WTC11 (cell line): ENCODE results near the gene COL16A1. TPM values are rescaled to one million over a fixed set of nuclear protein-coding genes. Genes with fewer than 3 reads are reported as not detected.

Experiments used
- ATAC-seq: fragments of 200-7000 bp; cut with Tn5 transposase; 2 replicates; pipeline ENCODE4 v1.10.0; 2021; ENCODE audit warnings: mild to moderate bottlenecking, moderate library complexity
- CTCF ChIA-PET: fragments of 300-600 bp; sonication (Branson Sonifier 250); formaldehyde crosslinking; loops from one replicate; lab custom pipeline; 2021; ENCODE audit warnings: antibody characterized with exemption; lab: Charles Lee
- POLR2A ChIA-PET: fragments of 350-600 bp; sonication (Branson Sonifier 250); formaldehyde crosslinking; loops from one replicate; lab custom pipeline; 2021; ENCODE audit warnings: antibody characterized with exemption; lab: Charles Lee
- DNase-seq: peaks from one replicate; pipeline ENCODE4 v3.0.0; 2021; ENCODE audit warnings: low spot score
- H3K27ac Mint-ChIP-seq: 2 replicates; pipeline ENCODE4 v1.8.0; 2021; ENCODE audit warnings: mixed read lengths
- H3K27me3 Mint-ChIP-seq: 2 replicates; pipeline ENCODE4 v1.8.0; 2021; ENCODE audit warnings: low read depth, mild to moderate bottlenecking, moderate library complexity, mixed read lengths
- H3K36me3 Mint-ChIP-seq: 2 replicates; pipeline ENCODE4 v1.8.0; 2021; ENCODE audit warnings: mixed read lengths
- H3K4me1 Mint-ChIP-seq: 2 replicates; pipeline ENCODE4 v1.8.0; 2022; ENCODE audit warnings: mixed read lengths
- H3K4me3 Mint-ChIP-seq: 2 replicates; pipeline ENCODE4 v1.8.0; 2021; ENCODE audit warnings: mild to moderate bottlenecking, moderate library complexity, mixed read lengths
- H3K9me3 Mint-ChIP-seq: 2 replicates; pipeline ENCODE4 v1.8.0; 2021; ENCODE audit warnings: mixed read lengths
- CDX4 ChIP-seq: fragments of 250-450 bp; sonication (Bioruptor Pico); IDR thresholded peaks from 2 replicates; pipeline ENCODE4 v1.9.0; 2021; ENCODE audit warnings: moderate library complexity, mild to moderate bottlenecking, inconsistent platforms, borderline replicate concordance
- JUN ChIP-seq: sonication (generic); formaldehyde crosslinking; IDR thresholded peaks from 2 replicates; pipeline ENCODE4 v1.8.0; 2023; ENCODE audit warnings: mild to moderate bottlenecking, missing genetic modification reagents
- NFATC4 ChIP-seq: fragments of 250-450 bp; sonication (Bioruptor Pico); IDR thresholded peaks from 2 replicates; pipeline ENCODE4 v1.9.0; 2021; ENCODE audit warnings: mild to moderate bottlenecking
- PRRX2 ChIP-seq: fragments of 250-450 bp; sonication (Bioruptor Pico); IDR thresholded peaks from 2 replicates; pipeline ENCODE4 v1.8.0; 2021; ENCODE audit warnings: mild to moderate bottlenecking
- TEAD4 ChIP-seq: sonication (generic); formaldehyde crosslinking; IDR thresholded peaks from 2 replicates; pipeline ENCODE4 v1.8.0; 2022; ENCODE audit warnings: mild to moderate bottlenecking, missing genetic modification reagents
- ZNF671 ChIP-seq: fragments of 250-450 bp; sonication (Bioruptor Pico); IDR thresholded peaks from 2 replicates; pipeline ENCODE4 v1.8.0; 2021; ENCODE audit warnings: mild to moderate bottlenecking
- ZSCAN18 ChIP-seq: fragments of 250-450 bp; sonication (Bioruptor Pico); IDR thresholded peaks from 2 replicates; pipeline ENCODE4 v2.1.2; 2022; ENCODE audit warnings: mild to moderate bottlenecking, moderate library complexity
- total RNA-seq: library from RNA; stranded (reverse); gene quantifications from 3 replicates; pipeline ENCODE4 v1.2.3, GENCODE V29; 2021
- TF ChIP-seq, protein P1 (sequence below): fragments of 250-450 bp; sonication (Bioruptor Pico); IDR thresholded peaks from 2 replicates; pipeline ENCODE4 v1.8.0; 2021; ENCODE audit warnings: mild to moderate bottlenecking
- TF ChIP-seq, protein P2 (sequence below): sonication (generic); formaldehyde crosslinking; IDR thresholded peaks from 2 replicates; pipeline ENCODE4 v1.8.1; 2023; ENCODE audit warnings: mild to moderate bottlenecking, missing genetic modification reagents, borderline replicate concordance
- TF ChIP-seq, protein P3 (sequence below): fragments of 250-450 bp; sonication (Bioruptor Pico); IDR thresholded peaks from 2 replicates; pipeline ENCODE4 v1.9.0; 2021; ENCODE audit warnings: mild to moderate bottlenecking

Gene COL16A1
- total RNA-seq, 1 experiment from 2014 or later: 8.8 TPM

DNA sequence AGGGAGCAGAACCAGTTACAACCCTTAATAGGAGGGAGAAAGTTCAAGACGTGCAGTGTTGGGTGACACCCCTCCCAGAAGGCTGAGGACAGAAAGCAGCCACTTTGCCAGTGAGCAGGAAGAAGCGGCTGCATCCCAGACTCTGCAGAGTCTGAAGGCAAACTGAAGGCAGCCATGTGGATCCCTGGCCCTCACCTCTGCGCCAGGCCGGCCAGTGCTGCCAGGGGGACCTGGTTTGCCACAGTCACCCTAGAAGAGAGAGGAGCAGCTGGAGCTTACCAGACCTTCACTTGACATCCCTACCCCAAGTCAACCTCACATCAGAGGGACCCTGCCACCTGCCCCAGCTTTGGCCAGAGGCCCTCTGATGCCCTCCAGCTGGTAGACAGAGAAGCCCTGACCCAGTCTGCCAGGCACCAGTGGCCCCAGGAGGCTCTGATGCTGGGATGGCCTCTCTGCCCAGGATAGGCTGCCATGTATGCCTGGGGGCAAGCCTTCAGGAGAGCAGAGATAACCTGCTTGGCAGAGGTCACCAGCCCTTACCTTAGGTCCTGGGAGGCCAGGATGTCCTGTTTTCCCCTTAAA lies 42.9 kb downstream of the COL16A1 start (continued):
- TF ChIP-seq, protein P1, sequence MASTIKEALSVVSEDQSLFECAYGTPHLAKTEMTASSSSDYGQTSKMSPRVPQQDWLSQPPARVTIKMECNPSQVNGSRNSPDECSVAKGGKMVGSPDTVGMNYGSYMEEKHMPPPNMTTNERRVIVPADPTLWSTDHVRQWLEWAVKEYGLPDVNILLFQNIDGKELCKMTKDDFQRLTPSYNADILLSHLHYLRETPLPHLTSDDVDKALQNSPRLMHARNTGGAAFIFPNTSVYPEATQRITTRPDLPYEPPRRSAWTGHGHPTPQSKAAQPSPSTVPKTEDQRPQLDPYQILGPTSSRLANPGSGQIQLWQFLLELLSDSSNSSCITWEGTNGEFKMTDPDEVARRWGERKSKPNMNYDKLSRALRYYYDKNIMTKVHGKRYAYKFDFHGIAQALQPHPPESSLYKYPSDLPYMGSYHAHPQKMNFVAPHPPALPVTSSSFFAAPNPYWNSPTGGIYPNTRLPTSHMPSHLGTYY (CRISPR knock-in tag): no peak

DNA sequence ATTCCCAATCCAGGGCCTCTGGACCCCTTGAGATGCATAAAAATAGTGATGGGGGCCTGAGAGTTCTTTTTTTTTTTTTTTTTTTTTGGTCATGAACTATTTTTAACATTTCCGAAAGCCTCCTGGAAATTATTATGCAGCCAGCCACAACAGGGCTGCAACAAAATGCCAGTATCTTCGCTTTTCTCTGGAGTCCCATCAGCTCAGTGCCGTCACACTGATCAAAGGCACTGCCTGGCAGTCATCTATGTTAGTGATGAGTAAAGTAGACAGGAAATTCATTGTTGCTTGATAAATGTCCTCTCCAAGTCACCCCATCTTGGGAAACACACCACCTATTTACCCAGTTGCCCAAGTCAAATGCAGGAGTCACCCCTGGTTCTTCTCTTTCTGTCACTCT lies 43.9 kb downstream of the COL16A1 start:
- Mint-ChIP-seq H3K27ac (no peak overlapping the region), H3K27me3 (no peaks in the 10 kb centered on the region), H3K4me3 (no peak overlapping the region), H3K4me1 (no peaks in the 10 kb centered on the region; the same call in 1 of the 2 replicates), H3K36me3 (no peaks in the 10 kb centered on the region), H3K9me3 (no peaks in the 10 kb centered on the region)
- no peak for TF ChIP-seq NFATC4 (CRISPR knock-in tag)
- TF ChIP-seq PRRX2 (CRISPR knock-in tag): no peak
- TF ChIP-seq CDX4 (CRISPR knock-in tag): no peak
- TF ChIP-seq JUN: no peak
- DNase-seq: no peak
- ATAC-seq: no peak
- ChIA-PET POLR2A (interaction anchor here (0.7 kb wide), 1 partner anchor 86 kb away, joined by 3 read pairs; no protein-coding TSS in a partner anchor), CTCF (interaction anchor here (0.7 to 1.9 kb wide), 3 partner anchors 24 to 86 kb away, joined by 4 to 7 read pairs (median 4); no protein-coding TSS in a partner anchor)

DNA sequence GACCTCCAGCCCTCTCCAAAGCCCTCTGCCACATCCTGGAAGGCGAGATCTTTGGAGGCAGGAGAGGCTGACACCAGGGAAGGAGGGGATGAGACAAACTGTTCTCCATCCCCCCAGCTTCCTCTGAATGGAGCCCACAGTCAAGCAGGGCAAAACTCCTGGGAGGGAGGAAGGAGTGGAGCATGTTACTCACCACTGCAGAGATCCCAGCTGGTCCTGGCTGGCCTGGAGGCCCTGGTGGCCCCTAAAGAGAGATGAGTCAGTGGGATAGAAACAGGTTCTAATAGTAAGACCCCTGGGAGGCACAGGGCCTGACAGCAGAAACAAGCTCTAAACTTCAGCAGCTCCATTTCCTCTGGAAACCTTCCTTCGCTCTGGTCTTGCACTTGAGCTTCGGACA lies 45.1 kb downstream of the COL16A1 start:
- no peak overlapping the region for H3K4me3 Mint-ChIP-seq
- no peak overlapping the region for H3K27ac Mint-ChIP-seq
- ATAC-seq (no peak), DNase-seq (no peak)
- no peaks in the 10 kb centered on the region for H3K9me3 Mint-ChIP-seq
- POLR2A ChIA-PET: no interaction called here
- CTCF ChIA-PET: interaction anchor here (1.3 to 1.9 kb wide), 2 partner anchors 57 to 87 kb away, joined by 4 to 7 read pairs; no protein-coding TSS in a partner anchor
- H3K4me1 Mint-ChIP-seq: no peaks in the 10 kb centered on the region; the same call in 1 of the 2 replicates
- TF ChIP-seq ZSCAN18 (CRISPR knock-in tag) (no peak), TEAD4 (CRISPR knock-in tag) (no peak), ZNF671 (CRISPR knock-in tag) (no peak)
- TF ChIP-seq, protein P2, sequence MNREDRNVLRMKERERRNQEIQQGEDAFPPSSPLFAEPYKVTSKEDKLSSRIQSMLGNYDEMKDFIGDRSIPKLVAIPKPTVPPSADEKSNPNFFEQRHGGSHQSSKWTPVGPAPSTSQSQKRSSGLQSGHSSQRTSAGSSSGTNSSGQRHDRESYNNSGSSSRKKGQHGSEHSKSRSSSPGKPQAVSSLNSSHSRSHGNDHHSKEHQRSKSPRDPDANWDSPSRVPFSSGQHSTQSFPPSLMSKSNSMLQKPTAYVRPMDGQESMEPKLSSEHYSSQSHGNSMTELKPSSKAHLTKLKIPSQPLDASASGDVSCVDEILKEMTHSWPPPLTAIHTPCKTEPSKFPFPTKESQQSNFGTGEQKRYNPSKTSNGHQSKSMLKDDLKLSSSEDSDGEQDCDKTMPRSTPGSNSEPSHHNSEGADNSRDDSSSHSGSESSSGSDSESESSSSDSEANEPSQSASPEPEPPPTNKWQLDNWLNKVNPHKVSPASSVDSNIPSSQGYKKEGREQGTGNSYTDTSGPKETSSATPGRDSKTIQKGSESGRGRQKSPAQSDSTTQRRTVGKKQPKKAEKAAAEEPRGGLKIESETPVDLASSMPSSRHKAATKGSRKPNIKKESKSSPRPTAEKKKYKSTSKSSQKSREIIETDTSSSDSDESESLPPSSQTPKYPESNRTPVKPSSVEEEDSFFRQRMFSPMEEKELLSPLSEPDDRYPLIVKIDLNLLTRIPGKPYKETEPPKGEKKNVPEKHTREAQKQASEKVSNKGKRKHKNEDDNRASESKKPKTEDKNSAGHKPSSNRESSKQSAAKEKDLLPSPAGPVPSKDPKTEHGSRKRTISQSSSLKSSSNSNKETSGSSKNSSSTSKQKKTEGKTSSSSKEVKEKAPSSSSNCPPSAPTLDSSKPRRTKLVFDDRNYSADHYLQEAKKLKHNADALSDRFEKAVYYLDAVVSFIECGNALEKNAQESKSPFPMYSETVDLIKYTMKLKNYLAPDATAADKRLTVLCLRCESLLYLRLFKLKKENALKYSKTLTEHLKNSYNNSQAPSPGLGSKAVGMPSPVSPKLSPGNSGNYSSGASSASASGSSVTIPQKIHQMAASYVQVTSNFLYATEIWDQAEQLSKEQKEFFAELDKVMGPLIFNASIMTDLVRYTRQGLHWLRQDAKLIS (CRISPR knock-in tag): no peak
- TF ChIP-seq, protein P3, sequence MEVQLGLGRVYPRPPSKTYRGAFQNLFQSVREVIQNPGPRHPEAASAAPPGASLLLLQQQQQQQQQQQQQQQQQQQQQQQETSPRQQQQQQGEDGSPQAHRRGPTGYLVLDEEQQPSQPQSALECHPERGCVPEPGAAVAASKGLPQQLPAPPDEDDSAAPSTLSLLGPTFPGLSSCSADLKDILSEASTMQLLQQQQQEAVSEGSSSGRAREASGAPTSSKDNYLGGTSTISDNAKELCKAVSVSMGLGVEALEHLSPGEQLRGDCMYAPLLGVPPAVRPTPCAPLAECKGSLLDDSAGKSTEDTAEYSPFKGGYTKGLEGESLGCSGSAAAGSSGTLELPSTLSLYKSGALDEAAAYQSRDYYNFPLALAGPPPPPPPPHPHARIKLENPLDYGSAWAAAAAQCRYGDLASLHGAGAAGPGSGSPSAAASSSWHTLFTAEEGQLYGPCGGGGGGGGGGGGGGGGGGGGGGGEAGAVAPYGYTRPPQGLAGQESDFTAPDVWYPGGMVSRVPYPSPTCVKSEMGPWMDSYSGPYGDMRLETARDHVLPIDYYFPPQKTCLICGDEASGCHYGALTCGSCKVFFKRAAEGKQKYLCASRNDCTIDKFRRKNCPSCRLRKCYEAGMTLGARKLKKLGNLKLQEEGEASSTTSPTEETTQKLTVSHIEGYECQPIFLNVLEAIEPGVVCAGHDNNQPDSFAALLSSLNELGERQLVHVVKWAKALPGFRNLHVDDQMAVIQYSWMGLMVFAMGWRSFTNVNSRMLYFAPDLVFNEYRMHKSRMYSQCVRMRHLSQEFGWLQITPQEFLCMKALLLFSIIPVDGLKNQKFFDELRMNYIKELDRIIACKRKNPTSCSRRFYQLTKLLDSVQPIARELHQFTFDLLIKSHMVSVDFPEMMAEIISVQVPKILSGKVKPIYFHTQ (CRISPR knock-in tag): no peak
- H3K27me3 Mint-ChIP-seq: no peaks in the 10 kb centered on the region
- no peaks in the 10 kb centered on the region for H3K36me3 Mint-ChIP-seq
